A172 (cell line): ENCODE results near the gene PIGO. TPM values are rescaled to one million over a fixed set of nuclear protein-coding genes. Genes with fewer than 3 reads are reported as not detected.

ENCODE experiments used
- DNase-seq: peaks from one replicate; pipeline ENCODE4 v3.0.0-alpha.2; 2015; ENCODE audit warnings: low spot score
- total RNA-seq: library from RNA; depleted of rRNA; stranded (reverse); fragments of >200 nt; shearing (Covaris generic); gene quantifications from 2 replicates; pipeline ENCODE4 v1.2.3, GENCODE V29; 2014; rRNA removed

The PIGO gene
- 16.6 and 20.8 TPM in 2 replicates for total RNA-seq

GRCh38 chr9:35096035-35096849, at the start of gene PIGO:
Gene PIGO (minus strand): TSS chr9:35096591. CDS start chr9:35095565, 1,026 bp downstream.
- peak; percentile 66 for DNase-seq

- no peak for DNase-seq
These were observed 45.6 kb upstream of the PIGO start for GRCh38 chr9:35142037-35142436.

GRCh38 chr9:35140093-35140492, 43.7 kb upstream of the PIGO start:
- DNase-seq: no peak

GRCh38 chr9:35136866-35137265, 40.5 kb upstream of the PIGO start:
- DNase-seq: no peak

GRCh38 chr9:35135988-35136387, 39.6 kb upstream of the PIGO start:
- no peak for DNase-seq

GRCh38 chr9:35134920-35135319, 38.5 kb upstream of the PIGO start:
- DNase-seq: no peak

GRCh38 chr9:35116898-35117551, 20.6 kb upstream of the PIGO start:
- DNase-seq: peak; percentile 85

GRCh38 chr9:35116539-35116897, 20.1 kb upstream of the PIGO start:
- DNase-seq: no peak

- peak; percentile 91 for DNase-seq
These were observed 19.5 kb upstream of the PIGO start, which contains the start of gene ATOSB for GRCh38 chr9:35115680-35116538. Gene ATOSB (minus strand): TSS chr9:35115862. CDS start chr9:35108274, 7,588 bp downstream.

GRCh38 chr9:35114840-35115628, 18.6 kb upstream of the PIGO start:
- peak; percentile 35 for DNase-seq

- peak; percentile 96 for DNase-seq
These were observed 17.9 kb upstream of the PIGO start for GRCh38 chr9:35114113-35114839.

- peak; percentile 72 for DNase-seq
These were observed 16.0 kb upstream of the PIGO start for GRCh38 chr9:35112257-35113020.

- DNase-seq: peak; percentile 96
These were observed 14.9 kb upstream of the PIGO start for GRCh38 chr9:35111001-35111933.

GRCh38 chr9:35110327-35110761, 14.0 kb upstream of the PIGO start:
- peak; percentile 72 for DNase-seq

GRCh38 chr9:35108946-35109575, 12.7 kb upstream of the PIGO start:
- DNase-seq: no peak

- no peak for DNase-seq
These were observed 12.1 kb upstream of the PIGO start for GRCh38 chr9:35108461-35108860.

GRCh38 chr9:35107297-35108290, 11.2 kb upstream of the PIGO start:
- DNase-seq: no peak
